IMR-90 (cell line): ENCODE measurements around the gene FAM24B. TPM values are rescaled to one million over a fixed set of nuclear protein-coding genes. Genes with fewer than 3 reads are reported as not detected.

ENCODE experiments used
- ATAC-seq: fragments of 200-7000 bp; cut with Tn5 transposase; 2 replicates; pipeline ENCODE4 v1.9.1; 2020; ENCODE audit warnings: low read depth, mild to moderate bottlenecking, moderate library complexity
- BruUV-seq: library from RNA; stranded (reverse); fragments of 400-500 nt; replicated peaks from 2 replicates; lab custom pipeline; 2021; lab: Mats Ljungman, UMichigan
- CTCF ChIA-PET: fragments of 300-600 bp; formaldehyde crosslinking; extraction: SDS; loops from one replicate; lab custom pipeline; 2021; ENCODE audit warnings: antibody characterized with exemption; lab: Yijun Ruan, JAX
- POLR2A ChIA-PET: fragments of 300-600 bp; sonication (Branson Sonifier 250); formaldehyde crosslinking; loops from one replicate; lab custom pipeline; 2022; ENCODE audit warnings: antibody characterized with exemption; ENCODE audit not compliant: unreplicated experiment; lab: Charles Lee
- DNase-seq: peaks from one replicate; pipeline ENCODE4 v3.0.0; 2013
- H2AFZ ChIP-seq: replicated peaks from 2 replicates; pipeline ENCODE3; 2013; ENCODE audit warnings: low read length, mild to moderate bottlenecking; ENCODE audit not compliant: poor library complexity
- H2AK5ac ChIP-seq: 2 replicates; pipeline ENCODE4 v1.6.1; 2013; ENCODE audit warnings: low read depth, low read length, inconsistent platforms
- H2AK9ac ChIP-seq: replicated peaks from 2 replicates; pipeline ENCODE3; 2013; ENCODE audit warnings: mild to moderate bottlenecking, low read depth, low read length, moderate library complexity; ENCODE audit not compliant: poor library complexity
- H2BK120ac ChIP-seq: 2 replicates; pipeline ENCODE4 v1.6.1; 2013; ENCODE audit warnings: low read depth, low read length, inconsistent platforms
- H2BK15ac ChIP-seq: 3 replicates; pipeline ENCODE4 v1.6.1; 2013; ENCODE audit warnings: low read depth, low read length, inconsistent platforms
- H2BK20ac ChIP-seq: 2 replicates; pipeline ENCODE4 v1.6.1; 2013; ENCODE audit warnings: low read depth, mild to moderate bottlenecking, inconsistent platforms, low read length, moderate library complexity
- H2BK5ac ChIP-seq: 2 replicates; pipeline ENCODE4 v1.6.1; 2013; ENCODE audit warnings: mild to moderate bottlenecking, low read depth, low read length, inconsistent platforms; ENCODE audit not compliant: poor library complexity, severe bottlenecking
- H3K14ac ChIP-seq: replicated peaks from 2 replicates; pipeline ENCODE4 v1.6.1; 2013; ENCODE audit warnings: low read depth, low read length, inconsistent platforms
- H3K18ac ChIP-seq: 2 replicates; pipeline ENCODE4 v1.6.1; 2013; ENCODE audit warnings: low read depth, low read length, control low read depth
- H3K23ac ChIP-seq: 2 replicates; pipeline ENCODE4 v1.6.1; 2013; ENCODE audit warnings: low read depth, low read length, inconsistent platforms
- H3K27ac ChIP-seq: 2 replicates; pipeline ENCODE4 v1.5.1; 2013; ENCODE audit warnings: mild to moderate bottlenecking, control low read depth, low read length; ENCODE audit not compliant: insufficient read depth
- H3K27me3 ChIP-seq: 2 replicates; pipeline ENCODE4 v1.6.1; 2013; ENCODE audit warnings: low read length; ENCODE audit not compliant: control insufficient read depth, insufficient read depth
- H3K36me3 ChIP-seq: 2 replicates; pipeline ENCODE4 v1.6.1; 2013; ENCODE audit warnings: low read length, mixed read lengths; ENCODE audit not compliant: control insufficient read depth, insufficient read depth
- H3K4ac ChIP-seq: 2 replicates; pipeline ENCODE4 v1.6.1; 2013; ENCODE audit warnings: low read depth, low read length, inconsistent platforms
- H3K4me1 ChIP-seq: 2 replicates; pipeline ENCODE4 v1.6.1; 2013; ENCODE audit warnings: low read length, mixed read lengths; ENCODE audit not compliant: control insufficient read depth, insufficient read depth
- H3K4me2 ChIP-seq: 2 replicates; pipeline ENCODE4 v1.6.1; 2013; ENCODE audit warnings: low read depth, mild to moderate bottlenecking, control low read depth, low read length, moderate library complexity
- H3K4me3 ChIP-seq: 2 replicates; pipeline ENCODE4 v1.5.1; 2013; ENCODE audit warnings: low read depth, mild to moderate bottlenecking, control low read depth, low read length, moderate library complexity; ENCODE audit not compliant: insufficient read depth
- H3K56ac ChIP-seq: 2 replicates; pipeline ENCODE4 v1.6.1; 2013; ENCODE audit warnings: low read length, inconsistent platforms; ENCODE audit not compliant: insufficient read depth; ENCODE audit errors: extremely low read depth
- H3K79me1 ChIP-seq, 2 experiments: 2 replicates each; pipeline ENCODE4 v1.6.1; 2013; ENCODE audit warnings: low read length in 2 of 2, inconsistent platforms in 1 of 2, low read depth in 1 of 2
- H3K9ac ChIP-seq: 2 replicates; pipeline ENCODE4 v1.6.1; 2013; ENCODE audit warnings: low read depth, low read length, control low read depth
- H3K9me1 ChIP-seq: 2 replicates; pipeline ENCODE4 v1.6.1; 2013; ENCODE audit warnings: low read length, inconsistent platforms; ENCODE audit not compliant: insufficient read depth
- H3K9me3 ChIP-seq: 2 replicates; pipeline ENCODE4 v1.6.1; 2013; ENCODE audit warnings: low read length; ENCODE audit not compliant: control insufficient read depth, insufficient read depth
- H4K20me1 ChIP-seq: 2 replicates; pipeline ENCODE4 v1.6.1; 2013; ENCODE audit warnings: low read length, inconsistent platforms; ENCODE audit not compliant: insufficient read depth
- H4K5ac ChIP-seq: 2 replicates; pipeline ENCODE4 v1.6.1; 2013; ENCODE audit warnings: mild to moderate bottlenecking, low read depth, low read length, control low read depth
- H4K8ac ChIP-seq, 2 experiments: 2 replicates each; pipeline ENCODE4 v1.6.1; 2013; ENCODE audit warnings: low read depth in 2 of 2, low read length in 2 of 2, control low read depth in 1 of 2, inconsistent platforms in 1 of 2
- H4K91ac ChIP-seq: 2 replicates; pipeline ENCODE4 v1.6.1; 2013; ENCODE audit warnings: low read depth, low read length, inconsistent platforms; ENCODE audit not compliant: insufficient read depth
- BHLHE40 ChIP-seq: fragments of 150-350 bp; IDR thresholded peaks from 2 replicates; pipeline ENCODE4 v1.6.1; 2016; ENCODE audit warnings: mild to moderate bottlenecking, low read depth, low read length
- CEBPB ChIP-seq: IDR thresholded peaks from 2 replicates; pipeline ENCODE4 v1.6.1; 2012; ENCODE audit warnings: low read depth, low read length, improper control_type of control experiment
- CHD1 ChIP-seq: IDR thresholded peaks from 2 replicates; pipeline ENCODE4 v1.6.1; 2012; ENCODE audit warnings: low read depth, low read length, improper control_type of control experiment
- FOS ChIP-seq: fragments of 150-350 bp; IDR thresholded peaks from 2 replicates; pipeline ENCODE4 v1.6.1; 2016; ENCODE audit warnings: low read depth, low read length
- MAFK ChIP-seq: IDR thresholded peaks from 2 replicates; pipeline ENCODE4 v1.6.1; 2012; ENCODE audit warnings: low read depth, low read length, improper control_type of control experiment
- MAZ ChIP-seq: IDR thresholded peaks from 2 replicates; pipeline ENCODE4 v1.6.1; 2012; ENCODE audit warnings: low read depth, mild to moderate bottlenecking, low read length, improper control_type of control experiment, moderate library complexity, borderline replicate concordance
- MXI1 ChIP-seq: IDR thresholded peaks from 2 replicates; pipeline ENCODE4 v1.6.1; 2012; ENCODE audit warnings: low read depth, mild to moderate bottlenecking, low read length, moderate library complexity, borderline replicate concordance
- NFE2L2 ChIP-seq: fragments of 150-350 bp; IDR thresholded peaks from 2 replicates; pipeline ENCODE4 v1.6.1; 2016; ENCODE audit warnings: low read depth, mild to moderate bottlenecking, low read length
- POLR2A ChIP-seq: IDR thresholded peaks from 2 replicates; pipeline ENCODE4 v1.6.1; 2012; ENCODE audit warnings: mild to moderate bottlenecking, low read depth, low read length
- RAD21 ChIP-seq: IDR thresholded peaks from 2 replicates; pipeline ENCODE4 v1.6.1; 2012; ENCODE audit warnings: low read length, improper control_type of control experiment
- RCOR1 ChIP-seq: IDR thresholded peaks from 2 replicates; pipeline ENCODE4 v1.6.1; 2012; ENCODE audit warnings: mild to moderate bottlenecking, low read length, improper control_type of control experiment; ENCODE audit not compliant: insufficient replicate concordance
- RFX5 ChIP-seq: IDR thresholded peaks from 2 replicates; pipeline ENCODE4 v1.8.0; 2012; ENCODE audit warnings: low read depth, mild to moderate bottlenecking, low read length, moderate library complexity
- SMC3 ChIP-seq: fragments of 150-350 bp; IDR thresholded peaks from 2 replicates; pipeline ENCODE4 v1.6.1; 2016; ENCODE audit warnings: low read depth, mild to moderate bottlenecking, antibody characterized with exemption, low read length, moderate library complexity
- WGBS, 2 experiments: methylation state at CpG; one replicate each; pipeline versions ENCODE4 v1.1.5 to v1.1.7; 2013; ENCODE audit warnings: missing lambda C conversion rate in 2 of 2; ENCODE audit not compliant: insufficient read length in 1 of 2; ENCODE audit errors: extremely low coverage in 2 of 2; 5-methylcytosine and 5-hydroxymethylcytosine counted together
- dilution Hi-C: fragments of 300-500 bp; cut with HindIII; formaldehyde crosslinking; loops from one replicate; pipeline ENCODE4 v1.14.3; 2018; ENCODE audit warnings: low sequenced_read_pairs; ENCODE audit not compliant: unreplicated experiment
- in situ Hi-C: fragments of 300-500 bp; cut with MboI; formaldehyde crosslinking; loops from 3 replicates; pipeline ENCODE4 v1.14.3; 2019; ENCODE audit warnings: low sequenced_read_pairs, inconsistent platforms, mixed read lengths
- intact Hi-C: fragments of 100-400 bp; cut with micrococcal nuclease; formaldehyde crosslinking; loops from 2 replicates; pipeline ENCODE4 v1.10.0; 2022
- polyA plus RNA-seq, 3 experiments: library from polyadenylated mRNA; depleted of rRNA; stranded (reverse); fragments of >200 nt; gene quantifications; 2 replicates each; pipeline ENCODE4 v1.2.3, GENCODE V29; 2012; ENCODE audit warnings: low replicate concordance in 1 of 3
- total RNA-seq: library from RNA; depleted of rRNA; stranded (reverse); fragments of >200 nt; gene quantifications from 2 replicates; pipeline ENCODE4 v1.2.3, GENCODE V29; 2012
- TF ChIP-seq, protein P1 (sequence below): fragments of 150-350 bp; IDR thresholded peaks from 2 replicates; pipeline ENCODE4 v1.6.1; 2016; ENCODE audit warnings: low read depth, mild to moderate bottlenecking, low read length, moderate library complexity, borderline replicate concordance
- TF ChIP-seq, protein P2 (sequence below): conservative IDR thresholded peaks from 2 replicates; pipeline ENCODE4 v1.5.1; 2012; ENCODE audit warnings: mild to moderate bottlenecking, low read depth, low read length, improper control_type of control experiment
- TF ChIP-seq, protein P3 (sequence below): fragments of 150-350 bp; IDR thresholded peaks from 2 replicates; pipeline ENCODE4 v1.6.1; 2017; ENCODE audit warnings: mild to moderate bottlenecking, antibody characterized with exemption, low read length, low read depth

Gene FAM24B
- total and polyA plus RNA-seq, 2 of the 4 experiments (the other 2 are of a cell fraction), result 1.6 to 4.3 TPM

DNA sequence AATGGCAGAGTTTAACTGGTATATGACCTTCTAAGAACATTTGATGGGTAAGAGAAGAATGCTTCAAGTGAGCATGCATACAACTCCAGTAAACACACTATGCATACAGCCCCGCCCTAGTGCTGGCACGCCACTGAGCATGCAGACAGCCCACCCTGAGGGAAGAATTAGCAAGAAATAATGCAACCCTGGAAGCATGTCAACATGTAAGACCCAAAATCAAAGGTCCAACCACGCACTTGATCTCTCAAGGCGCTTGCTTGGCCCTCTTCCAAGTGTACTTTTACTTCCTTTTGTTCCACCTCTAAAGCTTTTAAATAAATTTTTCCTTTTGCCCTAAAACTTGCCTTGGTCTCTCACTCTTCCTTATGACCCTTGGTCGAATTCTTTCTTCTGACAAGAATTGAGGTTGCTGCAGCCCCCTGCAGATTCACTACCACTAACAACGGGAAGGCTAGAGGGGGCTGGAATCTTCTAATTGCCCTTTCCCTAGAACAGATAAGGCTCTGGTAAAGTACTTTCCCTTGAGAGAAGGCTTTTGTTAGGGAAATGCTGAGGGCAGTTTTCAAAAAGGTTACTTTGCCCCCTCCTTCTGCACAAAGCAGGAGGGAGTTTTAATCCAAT, 3.4 kb downstream of the FAM24B start:
- ATAC-seq (no peak), DNase-seq (no peak)
- H4K5ac ChIP-seq, result no peak overlapping the region
- in situ Hi-C loops (no loop called here), intact Hi-C loops (loop anchor here (5.0 kb wide), 1 partner anchor 76 kb away; the partner anchor contains the start of gene C10orf88), dilution Hi-C loops (no loop called here)
- H2BK15ac ChIP-seq, result no peak overlapping the region
- no peaks in the 10 kb centered on the region for H4K20me1 ChIP-seq
- no TSS peak for BruUV-seq
- no peak overlapping the region for H3K27ac ChIP-seq
- TF ChIP-seq MAFK (no peak), POLR2A (no peak), FOS (no peak), RAD21 (no peak), NFE2L2 (no peak), CEBPB (no peak), RCOR1 (no peak), MXI1 (no peak), BHLHE40 (no peak), SMC3 (no peak), CHD1 (no peak), RFX5 (no peak), MAZ (no peak)
- TF ChIP-seq, protein P1, sequence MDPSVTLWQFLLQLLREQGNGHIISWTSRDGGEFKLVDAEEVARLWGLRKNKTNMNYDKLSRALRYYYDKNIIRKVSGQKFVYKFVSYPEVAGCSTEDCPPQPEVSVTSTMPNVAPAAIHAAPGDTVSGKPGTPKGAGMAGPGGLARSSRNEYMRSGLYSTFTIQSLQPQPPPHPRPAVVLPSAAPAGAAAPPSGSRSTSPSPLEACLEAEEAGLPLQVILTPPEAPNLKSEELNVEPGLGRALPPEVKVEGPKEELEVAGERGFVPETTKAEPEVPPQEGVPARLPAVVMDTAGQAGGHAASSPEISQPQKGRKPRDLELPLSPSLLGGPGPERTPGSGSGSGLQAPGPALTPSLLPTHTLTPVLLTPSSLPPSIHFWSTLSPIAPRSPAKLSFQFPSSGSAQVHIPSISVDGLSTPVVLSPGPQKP, result no peak
- TF ChIP-seq, protein P2, sequence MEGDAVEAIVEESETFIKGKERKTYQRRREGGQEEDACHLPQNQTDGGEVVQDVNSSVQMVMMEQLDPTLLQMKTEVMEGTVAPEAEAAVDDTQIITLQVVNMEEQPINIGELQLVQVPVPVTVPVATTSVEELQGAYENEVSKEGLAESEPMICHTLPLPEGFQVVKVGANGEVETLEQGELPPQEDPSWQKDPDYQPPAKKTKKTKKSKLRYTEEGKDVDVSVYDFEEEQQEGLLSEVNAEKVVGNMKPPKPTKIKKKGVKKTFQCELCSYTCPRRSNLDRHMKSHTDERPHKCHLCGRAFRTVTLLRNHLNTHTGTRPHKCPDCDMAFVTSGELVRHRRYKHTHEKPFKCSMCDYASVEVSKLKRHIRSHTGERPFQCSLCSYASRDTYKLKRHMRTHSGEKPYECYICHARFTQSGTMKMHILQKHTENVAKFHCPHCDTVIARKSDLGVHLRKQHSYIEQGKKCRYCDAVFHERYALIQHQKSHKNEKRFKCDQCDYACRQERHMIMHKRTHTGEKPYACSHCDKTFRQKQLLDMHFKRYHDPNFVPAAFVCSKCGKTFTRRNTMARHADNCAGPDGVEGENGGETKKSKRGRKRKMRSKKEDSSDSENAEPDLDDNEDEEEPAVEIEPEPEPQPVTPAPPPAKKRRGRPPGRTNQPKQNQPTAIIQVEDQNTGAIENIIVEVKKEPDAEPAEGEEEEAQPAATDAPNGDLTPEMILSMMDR, result no peak
- TF ChIP-seq, protein P3, sequence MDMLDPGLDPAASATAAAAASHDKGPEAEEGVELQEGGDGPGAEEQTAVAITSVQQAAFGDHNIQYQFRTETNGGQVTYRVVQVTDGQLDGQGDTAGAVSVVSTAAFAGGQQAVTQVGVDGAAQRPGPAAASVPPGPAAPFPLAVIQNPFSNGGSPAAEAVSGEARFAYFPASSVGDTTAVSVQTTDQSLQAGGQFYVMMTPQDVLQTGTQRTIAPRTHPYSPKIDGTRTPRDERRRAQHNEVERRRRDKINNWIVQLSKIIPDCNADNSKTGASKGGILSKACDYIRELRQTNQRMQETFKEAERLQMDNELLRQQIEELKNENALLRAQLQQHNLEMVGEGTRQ, result no peak
- H3K18ac ChIP-seq, result no peak overlapping the region
- no peaks in the 10 kb centered on the region for H3K9me3 ChIP-seq
- no peak overlapping the region for H2BK5ac ChIP-seq
- H3K79me1 ChIP-seq, result peaks cover 9 to 17% of the 10 kb centered on the region in 2 experiments; a peak in 3 of 4 replicates
- no peak overlapping the region for H3K4ac ChIP-seq
- no peak overlapping the region for H2BK120ac ChIP-seq
- no peaks in the 10 kb centered on the region for H3K27me3 ChIP-seq
- H3K36me3 ChIP-seq, result no peaks in the 10 kb centered on the region
- no peak overlapping the region for H3K56ac ChIP-seq
- H3K4me2 ChIP-seq, result no peak overlapping the region
- peaks cover 3% of the 10 kb centered on the region for H3K4me1 ChIP-seq
- no peak overlapping the region for H3K14ac ChIP-seq
- H2BK20ac ChIP-seq, result no peak overlapping the region
- H2AK5ac ChIP-seq, result no peak overlapping the region
- H3K9me1 ChIP-seq, result no peaks in the 10 kb centered on the region
- no peak overlapping the region for H4K91ac ChIP-seq
- no peak overlapping the region for H3K4me3 ChIP-seq
- no CpG with 5 or more reads among the region's 6 CpGs for WGBS, 2 experiments
- no peak overlapping the region for H2AK9ac ChIP-seq
- no peak overlapping the region for H3K9ac ChIP-seq
- POLR2A ChIA-PET, result no interaction called here
- no peak overlapping the region for H3K23ac ChIP-seq
- H4K8ac ChIP-seq, result no peak overlapping the region
- CTCF ChIA-PET, result no interaction called here
- H2AFZ ChIP-seq, result no peak overlapping the region
